Activated CD4-positive, alpha-beta T cell treated with anti-CD3 and anti-CD28 coated beads for 24 hours (primary cell): ENCODE measurements around the gene GLDC.
"Not testable (repeated sequence)": the region's sequence is repeated elsewhere in the genome, so short reads cannot be mapped to it uniquely, and the experiment has no call there.

ENCODE experiments used
- DNase-seq, 2 donors: peaks; one replicate each; pipeline ENCODE4 v3.0.0-alpha.2; 2020; ENCODE audit warnings: low read depth in 2 of 2

The GLDC gene

DNA sequence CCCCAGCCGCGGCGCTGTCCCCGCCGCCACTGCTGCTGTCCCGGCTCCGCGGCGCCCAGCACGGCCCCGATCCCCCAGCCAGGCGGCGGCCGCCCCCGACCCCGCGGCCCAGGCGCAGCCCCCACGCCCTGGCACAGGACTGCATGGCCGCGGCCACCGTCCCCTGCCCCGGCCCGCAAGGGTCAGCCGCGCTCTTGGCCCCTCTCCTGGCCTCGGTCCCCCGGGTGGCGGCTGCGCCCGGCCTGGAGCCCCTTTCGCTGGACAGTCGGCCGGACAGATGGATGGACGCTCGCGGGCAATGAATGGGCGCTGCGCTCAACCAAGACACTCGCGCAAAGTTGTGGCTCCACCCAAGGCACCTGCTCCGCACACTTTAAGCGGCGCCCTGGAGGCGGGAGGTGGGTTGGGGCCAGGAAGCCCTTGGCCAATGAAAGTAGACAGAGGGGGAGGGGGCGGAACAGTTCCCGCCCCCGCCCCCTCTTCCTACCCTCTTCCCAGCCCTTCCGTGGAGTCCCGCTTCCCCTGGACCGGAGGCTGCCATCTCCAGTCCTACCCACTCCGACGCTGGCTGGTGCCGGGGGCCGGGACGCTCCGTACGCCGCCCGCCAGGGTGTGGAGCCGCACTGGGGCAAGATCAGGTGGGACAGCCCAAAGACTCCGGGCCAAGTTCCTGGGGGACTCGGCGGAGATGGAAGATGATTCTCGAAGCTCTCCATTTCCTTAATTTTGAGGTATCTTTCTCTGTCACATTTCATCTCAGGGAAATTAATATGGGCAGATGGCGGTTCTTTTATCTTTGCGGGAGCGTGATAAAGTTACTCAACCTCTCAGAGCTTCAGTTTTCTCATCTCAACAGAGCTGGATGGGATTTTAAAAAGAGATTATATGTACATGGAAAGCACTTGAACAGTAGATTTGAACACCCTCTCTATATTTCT is at the start of gene GLDC:
Gene GLDC (minus strand): TSS at position 375 of the 938 bp plus-strand sequence. CDS start 230 bp downstream, at position 145.
- peak; percentile 12 to 43 for DNase-seq

DNA sequence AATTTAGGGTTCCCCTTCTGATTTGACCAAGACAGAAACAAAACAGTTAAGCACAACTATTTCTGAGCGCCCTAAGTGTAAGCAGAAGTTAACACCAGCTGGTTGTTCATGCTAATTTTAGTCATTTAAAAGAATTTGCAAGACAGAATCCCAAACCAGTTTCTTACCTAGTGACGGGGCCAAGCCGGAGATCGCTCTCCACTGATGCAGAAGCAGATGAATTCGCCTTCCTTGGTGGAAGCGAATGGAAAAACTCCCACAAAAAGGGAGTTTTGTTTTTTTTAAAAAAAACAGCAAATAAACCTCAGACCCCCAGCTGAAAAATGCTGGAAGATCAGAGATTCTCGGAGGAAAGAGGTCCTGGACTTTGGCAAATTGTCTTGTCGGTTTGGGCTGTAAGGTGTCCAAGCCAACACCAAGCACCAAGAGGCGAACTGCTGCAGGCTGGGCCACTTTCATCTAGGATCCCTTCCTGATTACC is 47.4 kb upstream of the GLDC start:
- DNase-seq: no peak

GRCh38 chr9:6692433-6692832 is 46.9 kb upstream of the GLDC start:
- no peak for DNase-seq

- not testable (repeated sequence) for DNase-seq
Measured at GRCh38 chr9:6690675-6691070, 45.1 kb upstream of the GLDC start.

GRCh38 chr9:6689893-6690674 is 44.6 kb upstream of the GLDC start:
- no peak for DNase-seq

DNA sequence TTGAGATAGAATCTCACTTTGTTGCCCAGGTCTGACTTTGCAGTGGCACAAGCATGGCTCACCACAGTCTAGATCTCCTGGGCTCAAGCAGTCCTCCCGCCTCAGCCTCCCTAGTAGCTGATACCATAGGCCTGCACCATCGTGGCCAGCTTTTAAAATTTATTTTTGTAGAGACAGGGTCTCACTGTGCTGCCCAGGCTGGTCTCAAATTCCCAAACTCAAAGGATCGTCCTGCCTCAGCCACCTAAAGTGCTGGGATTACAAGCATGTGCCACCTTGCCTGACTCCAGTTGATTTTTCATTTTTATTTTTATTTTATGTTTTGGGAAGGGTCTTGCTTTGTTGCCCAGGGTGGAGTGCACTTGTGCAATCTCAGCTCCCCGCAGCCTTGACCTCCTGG is 41.7 kb upstream of the GLDC start:
- no peak for DNase-seq

- no peak for DNase-seq
Measured at GRCh38 chr9:6686396-6686795, 40.9 kb upstream of the GLDC start.

DNA sequence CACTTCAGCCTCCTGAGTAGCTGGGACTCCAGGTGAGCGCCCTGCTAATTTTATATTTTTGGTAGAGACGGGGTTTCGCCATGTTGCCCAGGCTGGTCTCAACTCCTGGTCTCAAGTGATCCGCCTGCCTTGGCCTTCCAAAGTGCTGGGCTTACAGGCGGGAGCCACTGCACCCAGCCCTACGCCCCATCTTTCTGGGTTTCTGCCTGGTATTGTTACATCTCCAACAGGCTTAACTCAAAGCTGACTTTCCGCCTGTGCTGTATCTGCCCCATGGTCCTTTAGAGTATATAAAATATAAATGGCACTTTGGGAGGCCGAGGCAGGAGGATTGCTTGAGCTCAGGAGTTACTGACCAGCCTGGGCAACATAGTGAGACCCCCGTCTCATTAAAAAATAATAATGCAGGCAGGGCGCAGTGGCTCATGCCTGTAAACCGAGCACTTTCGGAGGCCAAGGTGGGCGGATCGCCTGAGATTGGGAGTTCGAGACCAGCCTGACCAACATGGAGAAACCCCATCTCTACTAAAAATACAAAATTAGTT is 36.5 kb upstream of the GLDC start:
- no peak for DNase-seq

- peak; percentile 83 to 84 for DNase-seq
Measured at GRCh38 chr9:6681147-6681956, 35.8 kb upstream of the GLDC start.

DNA sequence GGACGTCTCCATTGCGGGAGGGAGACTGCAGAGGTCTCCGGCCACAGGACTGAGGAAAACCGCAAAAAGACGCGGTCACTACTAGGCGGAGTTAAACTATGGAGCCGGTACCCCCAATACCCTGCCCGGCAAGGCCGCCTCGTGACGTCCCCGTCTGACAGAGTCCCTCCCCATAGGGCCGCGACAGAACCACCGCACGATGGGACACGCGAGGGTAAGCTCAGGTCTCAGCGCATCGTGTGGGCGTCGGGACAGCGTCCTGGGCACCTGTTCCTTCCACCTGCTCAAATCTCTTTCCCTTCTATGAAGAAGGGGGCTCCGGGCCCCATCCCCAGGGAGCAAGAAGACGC is 35.2 kb upstream of the GLDC start:
- peak; percentile 34 to 52 for DNase-seq

- DNase-seq: no peak
Measured at GRCh38 chr9:6677803-6678202, 32.3 kb upstream of the GLDC start.

DNA sequence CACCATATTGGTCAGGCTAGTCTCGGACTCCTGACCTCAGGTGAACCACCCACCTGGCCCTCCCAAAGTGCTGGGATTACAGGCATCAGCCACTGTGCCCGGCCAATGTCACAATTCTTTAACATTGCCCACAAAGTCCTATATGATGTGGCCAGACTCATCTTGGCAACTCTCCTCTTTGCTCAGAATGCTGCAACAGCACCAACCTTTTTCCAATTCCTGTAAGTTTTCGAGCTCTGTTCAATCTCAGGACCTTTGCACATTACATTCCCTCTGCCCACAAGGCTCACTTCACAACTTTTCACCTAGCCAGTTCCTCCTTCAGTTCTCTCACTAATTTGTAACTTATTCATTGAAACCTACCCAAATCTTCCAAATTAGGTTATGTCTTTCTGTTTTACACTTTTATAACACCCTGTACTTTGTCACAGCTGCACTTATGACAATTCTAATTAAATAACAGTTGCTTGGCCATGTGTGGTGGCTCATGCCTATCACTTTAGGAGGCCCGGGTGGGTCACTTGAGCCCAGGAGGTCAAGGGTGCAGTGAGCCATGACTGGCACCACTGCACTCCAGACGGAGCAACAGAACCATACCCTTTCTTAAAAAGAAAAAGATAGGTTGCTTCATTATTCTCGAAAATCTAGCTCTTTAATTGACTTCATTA is 30.9 kb upstream of the GLDC start:
- no peak for DNase-seq

GRCh38 chr9:6675268-6675667 is 29.7 kb upstream of the GLDC start:
- no peak for DNase-seq

- no peak for DNase-seq
Measured at GRCh38 chr9:6673326-6674025, 27.9 kb upstream of the GLDC start.

GRCh38 chr9:6672118-6672517 is 26.6 kb upstream of the GLDC start:
- DNase-seq: no peak

DNA sequence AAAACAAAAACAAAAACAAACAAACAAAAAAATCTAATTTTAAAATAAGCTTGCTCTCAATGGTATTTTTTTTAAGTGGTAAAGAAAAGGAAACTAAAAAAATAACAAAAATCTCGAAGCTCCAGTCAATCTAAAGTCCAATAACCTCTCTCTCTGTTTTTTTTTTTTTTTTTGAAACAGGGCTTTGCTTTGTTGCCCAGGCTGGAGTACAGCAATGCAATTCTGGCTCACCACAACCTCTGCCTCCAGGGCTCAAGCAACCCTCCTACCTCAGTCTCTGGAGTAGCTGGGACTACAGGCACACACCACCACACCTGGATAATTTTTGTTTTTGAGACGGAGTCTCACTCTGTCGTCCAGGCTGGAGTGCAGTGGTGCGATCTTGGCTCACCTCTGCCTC is 25.9 kb upstream of the GLDC start:
- DNase-seq: no peak

DNA sequence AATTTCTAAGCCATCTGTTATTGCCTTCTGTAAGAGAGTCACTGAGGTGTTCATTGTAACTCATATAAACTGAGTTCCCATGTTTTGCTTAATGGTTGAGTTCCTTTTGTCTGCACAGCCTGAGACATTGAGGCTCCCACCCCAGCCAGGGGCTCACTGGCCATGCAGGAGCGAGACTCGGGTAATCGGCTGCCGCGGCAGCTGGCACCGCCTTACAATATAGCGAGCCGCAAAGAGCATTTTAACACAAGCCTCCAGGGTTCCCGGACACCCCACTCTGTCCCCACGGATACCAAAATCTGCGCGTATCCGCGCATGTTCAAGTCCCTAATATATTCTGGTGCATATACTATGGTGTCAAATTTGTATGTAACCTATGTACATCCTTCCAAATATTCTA is 24.4 kb upstream of the GLDC start:
- no peak for DNase-seq

DNA sequence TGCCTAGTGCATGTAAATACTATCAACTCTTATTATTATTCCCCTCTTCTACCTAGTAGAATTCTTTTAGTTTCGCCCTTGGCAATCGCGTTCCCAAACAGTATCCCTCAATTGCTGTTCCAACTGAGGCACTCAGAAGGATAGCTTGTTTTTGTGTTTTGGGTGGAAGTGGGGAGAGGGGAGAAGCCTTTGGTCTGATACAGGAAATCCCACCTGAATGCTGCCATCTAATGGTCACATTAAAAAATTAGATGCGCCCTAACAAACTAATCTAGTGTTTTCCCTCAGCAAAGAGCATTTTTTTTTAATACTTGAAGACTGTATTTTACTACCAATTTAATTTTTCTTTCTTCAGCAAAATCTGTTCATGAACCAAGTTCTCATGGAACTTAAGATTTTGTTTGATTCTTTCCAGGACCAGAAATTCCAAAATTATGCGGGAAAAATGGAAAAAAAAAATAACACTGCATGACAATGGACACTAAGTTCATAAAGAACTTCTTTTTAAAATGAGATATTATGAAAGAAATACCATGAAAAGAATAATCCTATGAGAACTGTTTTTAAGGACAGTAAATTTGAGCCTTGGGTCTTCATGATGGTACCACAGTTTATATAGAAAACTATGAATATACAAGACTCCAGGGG is 22.2 kb upstream of the GLDC start:
- DNase-seq: no peak

- no peak for DNase-seq
Measured at GRCh38 chr9:6667080-6667479, 21.6 kb upstream of the GLDC start.

- no peak for DNase-seq
Measured at GRCh38 chr9:6665628-6666027, 20.1 kb upstream of the GLDC start.
